ENCODE data around the gene CIC. TPM values are rescaled to one million over a fixed set of nuclear protein-coding genes. Genes with fewer than 3 reads are reported as not detected.

CIC gene
- polyA plus RNA-seq, 2 of the 4 experiments (the other 2 are of a cell fraction) = 7.2 to 56.4 TPM

GRCh38 chr19:42276821-42277220 is 7.8 kb downstream of the CIC start:
- no peak for DNase-seq (ENCODE audit: low read depth in 1 of 2, low spot score in 1 of 2)
- no peak overlapping the region for H3K27ac ChIP-seq
- FAIRE-seq = peak; percentile 18
- H3K4me2 ChIP-seq = no peak overlapping the region
- H3K9me3 ChIP-seq = no peaks in the 10 kb centered on the region
- POLR2A ChIA-PET = no interaction called here
- no peak overlapping the region for H3K4me3 ChIP-seq
- CTCF ChIA-PET = interaction anchor here (1.2 to 14.6 kb wide), 5 partner anchors 9 to 144 kb away, joined by 5 to 373 read pairs (median 34); partner anchors contain the start of genes ERF and GSK3A
- ATAC-seq = no peak
- peaks cover 32% of the 10 kb centered on the region for H3K4me1 ChIP-seq
- no peak for TF ChIP-seq ELK1 (IDR thresholded peaks at IDR 0.05; ENCODE audit: low read depth, low read length)
- no peak for TF ChIP-seq POLR2AphosphoS2 (conservative IDR thresholded peaks at IDR 0.05; ENCODE audit: low read length)
- TF ChIP-seq FOSL2 (IDR thresholded peaks at IDR 0.05) = no peak
- TF ChIP-seq FOSL2 (CRISPR knock-in tag; IDR thresholded peaks at IDR 0.05) = no peak
- no peak for TF ChIP-seq RARB (CRISPR knock-in tag; IDR thresholded peaks at IDR 0.05)
- no peak for TF ChIP-seq CBX2 (IDR thresholded peaks at IDR 0.05; ENCODE audit: borderline replicate concordance, low read depth)
- TF ChIP-seq NFE2L2 (conservative IDR thresholded peaks at IDR 0.05; ENCODE audit: low read length) = no peak
- TF ChIP-seq CHD4 (IDR thresholded peaks at IDR 0.05; ENCODE audit: borderline replicate concordance) = no peak
- no peak for TF ChIP-seq MAFK (IDR thresholded peaks at IDR 0.05; ENCODE audit: partially characterized antibody)
- no peak for TF ChIP-seq MAX (IDR thresholded peaks at IDR 0.05)
- TF ChIP-seq EHMT2 (IDR thresholded peaks at IDR 0.05; ENCODE audit: low read depth) = no peak
- no peak for TF ChIP-seq CBX8 (IDR thresholded peaks at IDR 0.05)
- 82% methylated on average over 4 of the region's 4 CpGs for WGBS (ENCODE audit: missing lambda C conversion rate)

GRCh38 chr19:42277821-42278451 is 8.9 kb downstream of the CIC start:
- no peaks in the 10 kb centered on the region for H3K9me3 ChIP-seq
- no peak overlapping the region for H3K4me2 ChIP-seq
- ChIA-PET POLR2A (interaction anchor here (5.6 kb wide), 1 partner anchor 35 kb away, joined by 56 read pairs; the partner anchor contains the start of gene GSK3A), CTCF (interaction anchor here (0.7 to 14.6 kb wide), 10 partner anchors 6 to 170 kb away, joined by 4 to 373 read pairs (median 12); partner anchors contain the start of genes CIC, ERF and GSK3A)
- FAIRE-seq = peak; percentile 61
- H3K4me1 ChIP-seq = peaks cover 43% of the 10 kb centered on the region
- H3K27ac ChIP-seq = peak overlapping the region in 1 of 2 experiments; percentile 94; a peak in 3 of 6 replicates
- TF ChIP-seq MAX (IDR thresholded peaks at IDR 0.05) = no peak
- ATAC-seq = no peak
- H3K4me3 ChIP-seq = no peak overlapping the region
- no peak for DNase-seq (ENCODE audit: low read depth in 1 of 2, low spot score in 1 of 2)
- WGBS (ENCODE audit: missing lambda C conversion rate) = 79% methylated on average over 10 of the region's 10 CpGs

GRCh38 chr19:42278452-42279154 is 9.6 kb downstream of the CIC start:
- Histone ChIP-seq H3K4me3 (no peak overlapping the region), H3K4me2 (peak overlapping the region; percentile 100), H3K4me1 (peaks cover 48% of the 10 kb centered on the region), H3K27ac (peak overlapping the region in 1 of 2 experiments; percentile 94; a peak in 3 of 6 replicates), H3K9me3 (no peaks in the 10 kb centered on the region)
- no peak for TF ChIP-seq ZFP36 (IDR thresholded peaks at IDR 0.05; ENCODE audit: borderline replicate concordance, partially characterized antibody)
- TF ChIP-seq CBX2 (IDR thresholded peaks at IDR 0.05; ENCODE audit: borderline replicate concordance, low read depth) = no peak
- TF ChIP-seq MAFK (IDR thresholded peaks at IDR 0.05; ENCODE audit: partially characterized antibody) = no peak
- TF ChIP-seq ATOH8 (CRISPR knock-in tag; IDR thresholded peaks at IDR 0.05; ENCODE audit: low read depth) = no peak
- TF ChIP-seq TP53 (CRISPR knock-in tag; IDR thresholded peaks at IDR 0.05) = no peak
- whole genome bisulfite sequencing (ENCODE audit: missing lambda C conversion rate) = 91% methylated on average over 5 of the region's 5 CpGs
- no peak for FAIRE-seq
- DNase-seq (ENCODE audit: low read depth in 1 of 2, low spot score in 1 of 2) = no peak
- CTCF ChIA-PET = interaction anchor here (0.7 to 14.6 kb wide), 19 partner anchors 7 to 170 kb away, joined by 3 to 373 read pairs (median 8); partner anchors contain the start of genes CIC, ERF and GSK3A
- no peak for ATAC-seq
- POLR2A ChIA-PET = interaction anchor here (1.1 to 5.6 kb wide), 5 partner anchors 8 to 118 kb away, joined by 3 to 56 read pairs (median 11); partner anchors contain the start of genes CIC and GSK3A

Data from A549 (cell line).